PC-3 (cell line): ENCODE results near the gene STAT5B.
"Not testable (repeated sequence)": the region's sequence is repeated elsewhere in the genome, so short reads cannot be mapped to it uniquely, and the experiment has no call there.

Source experiments
- EZH2 ChIP-seq: fragments of 300-600 bp; sonication (generic); IDR thresholded peaks from one replicate; pipeline ENCODE4 v1.6.1; 2017; ENCODE audit warnings: antibody characterized with exemption, mild to moderate bottlenecking, low read length; ENCODE audit not compliant: unreplicated experiment
- EZH2phosphoT487 ChIP-seq: fragments of 300-600 bp; sonication (generic); IDR thresholded peaks from 2 replicates; pipeline ENCODE4 v1.6.1; 2018; ENCODE audit warnings: mild to moderate bottlenecking, antibody characterized with exemption, low read length, borderline replicate concordance
- TF ChIP-seq, protein P1 (sequence below): fragments of 300-600 bp; sonication (generic); conservative IDR thresholded peaks from 2 replicates; pipeline ENCODE4 v1.5.1; 2017; ENCODE audit warnings: antibody characterized with exemption, low read depth, mild to moderate bottlenecking, low read length

DNA sequence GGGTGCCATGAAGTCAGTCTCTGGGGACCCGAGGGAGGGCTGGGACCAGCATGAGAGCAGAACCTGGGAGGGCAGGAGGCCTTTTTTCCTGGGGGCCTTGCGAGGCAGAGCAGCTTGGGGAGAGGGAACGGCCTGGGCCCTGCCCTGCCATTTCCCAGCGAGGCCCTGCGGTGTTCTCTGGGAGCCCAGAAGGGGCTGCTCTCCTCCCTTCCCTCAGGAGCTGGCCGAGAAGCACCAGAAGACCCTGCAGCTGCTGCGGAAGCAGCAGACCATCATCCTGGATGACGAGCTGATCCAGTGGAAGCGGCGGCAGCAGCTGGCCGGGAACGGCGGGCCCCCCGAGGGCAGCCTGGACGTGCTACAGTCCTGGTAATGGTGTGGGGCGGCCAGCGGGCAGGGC is 23.7 kb upstream of the STAT5B start:
- TF ChIP-seq EZH2, EZH2phosphoT487: not testable (repeated sequence)
- TF ChIP-seq, protein P1, sequence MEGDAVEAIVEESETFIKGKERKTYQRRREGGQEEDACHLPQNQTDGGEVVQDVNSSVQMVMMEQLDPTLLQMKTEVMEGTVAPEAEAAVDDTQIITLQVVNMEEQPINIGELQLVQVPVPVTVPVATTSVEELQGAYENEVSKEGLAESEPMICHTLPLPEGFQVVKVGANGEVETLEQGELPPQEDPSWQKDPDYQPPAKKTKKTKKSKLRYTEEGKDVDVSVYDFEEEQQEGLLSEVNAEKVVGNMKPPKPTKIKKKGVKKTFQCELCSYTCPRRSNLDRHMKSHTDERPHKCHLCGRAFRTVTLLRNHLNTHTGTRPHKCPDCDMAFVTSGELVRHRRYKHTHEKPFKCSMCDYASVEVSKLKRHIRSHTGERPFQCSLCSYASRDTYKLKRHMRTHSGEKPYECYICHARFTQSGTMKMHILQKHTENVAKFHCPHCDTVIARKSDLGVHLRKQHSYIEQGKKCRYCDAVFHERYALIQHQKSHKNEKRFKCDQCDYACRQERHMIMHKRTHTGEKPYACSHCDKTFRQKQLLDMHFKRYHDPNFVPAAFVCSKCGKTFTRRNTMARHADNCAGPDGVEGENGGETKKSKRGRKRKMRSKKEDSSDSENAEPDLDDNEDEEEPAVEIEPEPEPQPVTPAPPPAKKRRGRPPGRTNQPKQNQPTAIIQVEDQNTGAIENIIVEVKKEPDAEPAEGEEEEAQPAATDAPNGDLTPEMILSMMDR: not testable (repeated sequence)
